Measurements from ENCODE around the gene PAQR5.
"Not testable (repeated sequence)": the region's sequence is repeated elsewhere in the genome, so short reads cannot be mapped to it uniquely, and the experiment has no call there.

Gene PAQR5

DNA sequence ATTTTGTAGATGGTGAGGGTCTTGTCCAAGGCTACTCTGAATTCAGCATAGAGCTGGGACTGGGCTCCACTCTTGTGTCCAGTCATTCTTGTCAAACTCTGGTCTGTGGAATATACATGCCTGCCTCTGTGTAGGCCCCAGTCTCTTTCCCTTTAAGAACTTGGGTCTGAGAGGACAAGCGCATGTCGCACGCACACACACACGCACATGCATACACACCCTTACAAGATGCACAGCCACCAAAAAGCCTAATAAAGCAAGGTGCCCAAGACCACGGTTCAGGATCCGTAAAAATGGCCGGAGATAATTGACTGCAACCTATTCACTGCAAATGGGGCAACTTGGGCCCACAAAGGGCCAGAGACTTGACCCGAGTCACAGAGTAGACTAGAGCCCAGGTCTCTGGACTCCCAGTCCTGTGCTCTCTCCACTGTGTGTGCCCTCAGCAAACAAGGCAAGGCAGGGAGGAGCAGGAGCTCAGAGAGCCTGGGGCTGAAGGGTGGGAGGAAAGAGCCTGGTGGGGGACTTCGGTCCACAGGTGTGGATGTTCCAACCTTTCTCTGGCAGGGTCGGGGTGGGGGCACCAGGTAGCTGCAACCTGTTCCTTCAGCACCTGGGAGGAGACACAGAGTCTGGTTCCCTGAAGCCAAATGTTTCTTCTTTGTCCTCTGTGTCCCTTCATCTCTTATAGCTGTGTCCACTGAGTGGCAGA, 914 bp upstream of the PAQR5 start:
- Histone ChIP-seq H3K4me1 (ENCODE audit: control insufficient read depth, insufficient read depth, low read length) (peaks cover 11% of the 10 kb centered on the region), H3K36me3 (ENCODE audit: control insufficient read depth, insufficient read depth, low read length) (no peaks in the 10 kb centered on the region), H3K27me3 (ENCODE audit: control insufficient read depth, insufficient read depth, low read length) (peaks cover 40% of the 10 kb centered on the region), H3K9ac (ENCODE audit: low read length) (no peak overlapping the region), H3K9me3 (ENCODE audit: control insufficient read depth, low read length) (no peaks in the 10 kb centered on the region), H3K4me3 (ENCODE audit: low read length) (no peak overlapping the region)

DNA sequence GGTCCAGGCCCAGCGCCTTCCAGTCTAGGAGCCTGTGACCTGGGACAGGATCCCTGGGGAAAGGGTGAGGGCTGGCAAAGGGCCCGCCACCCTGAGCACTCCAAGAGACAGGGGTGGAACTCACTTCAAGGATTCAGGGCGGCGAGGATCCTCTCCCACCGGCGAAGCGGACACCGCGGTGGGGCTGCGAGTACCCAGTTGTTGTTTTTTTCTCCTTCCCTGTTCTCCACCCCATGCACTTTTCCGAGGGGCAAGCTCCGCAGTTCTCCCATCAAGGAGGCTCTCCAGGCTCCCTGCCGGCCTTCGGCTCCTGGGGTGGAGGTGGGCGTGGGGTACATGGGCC, 387 bp upstream of the PAQR5 start:
- Histone ChIP-seq H3K4me1 (ENCODE audit: control insufficient read depth, insufficient read depth, low read length) (peaks cover 11% of the 10 kb centered on the region), H3K9me3 (ENCODE audit: control insufficient read depth, low read length) (no peaks in the 10 kb centered on the region), H3K36me3 (ENCODE audit: control insufficient read depth, insufficient read depth, low read length) (no peaks in the 10 kb centered on the region), H3K27me3 (ENCODE audit: control insufficient read depth, insufficient read depth, low read length) (peaks cover 40% of the 10 kb centered on the region), H3K4me3 (ENCODE audit: low read length) (no peak overlapping the region), H3K9ac (ENCODE audit: low read length) (no peak overlapping the region)

DNA sequence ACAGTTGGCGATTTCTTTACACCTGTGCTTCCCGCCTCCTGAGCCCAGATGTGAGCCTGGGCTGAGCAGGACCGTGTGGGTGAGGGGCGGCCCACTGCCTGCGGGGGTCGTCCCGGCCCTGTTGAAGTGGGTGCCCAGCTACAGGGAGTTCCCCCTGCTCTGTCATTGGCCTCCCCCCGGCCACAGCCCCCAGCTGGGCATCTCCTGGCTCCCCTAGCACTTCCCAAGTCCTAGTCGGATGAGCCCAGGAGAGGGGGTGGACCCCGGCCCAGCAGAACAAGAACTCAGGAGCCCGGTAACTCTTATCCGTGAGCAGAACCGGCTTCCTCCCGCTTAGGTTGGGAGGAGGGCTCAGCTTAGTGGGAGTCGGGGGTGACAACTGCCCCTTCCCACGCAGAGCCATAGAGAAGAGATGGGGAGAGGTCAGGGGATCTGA, 757 bp downstream of the PAQR5 start:
- Histone ChIP-seq H3K9ac (ENCODE audit: low read length) (no peak overlapping the region), H3K4me3 (ENCODE audit: low read length) (no peak overlapping the region)

GRCh38 chr15:69299943-69300588, 1.4 kb downstream of the PAQR5 start:
- H3K4me3 ChIP-seq (ENCODE audit: low read length) = no peak overlapping the region
- H3K4me1 ChIP-seq (ENCODE audit: control insufficient read depth, insufficient read depth, low read length) = peaks cover 11% of the 10 kb centered on the region
- no peaks in the 10 kb centered on the region for H3K36me3 ChIP-seq (ENCODE audit: control insufficient read depth, insufficient read depth, low read length)
- no peaks in the 10 kb centered on the region for H3K9me3 ChIP-seq (ENCODE audit: control insufficient read depth, low read length)
- peaks cover 36% of the 10 kb centered on the region for H3K27me3 ChIP-seq (ENCODE audit: control insufficient read depth, insufficient read depth, low read length)
- H3K9ac ChIP-seq (ENCODE audit: low read length) = no peak overlapping the region

More for the DNA sequence above, 757 bp downstream of the PAQR5 start:
- H3K27me3 ChIP-seq (ENCODE audit: control insufficient read depth, insufficient read depth, low read length) = peaks cover 36% of the 10 kb centered on the region
- no peaks in the 10 kb centered on the region for H3K9me3 ChIP-seq (ENCODE audit: control insufficient read depth, low read length)
- peaks cover 11% of the 10 kb centered on the region for H3K4me1 ChIP-seq (ENCODE audit: control insufficient read depth, insufficient read depth, low read length)
- H3K36me3 ChIP-seq (ENCODE audit: control insufficient read depth, insufficient read depth, low read length) = no peaks in the 10 kb centered on the region

DNA sequence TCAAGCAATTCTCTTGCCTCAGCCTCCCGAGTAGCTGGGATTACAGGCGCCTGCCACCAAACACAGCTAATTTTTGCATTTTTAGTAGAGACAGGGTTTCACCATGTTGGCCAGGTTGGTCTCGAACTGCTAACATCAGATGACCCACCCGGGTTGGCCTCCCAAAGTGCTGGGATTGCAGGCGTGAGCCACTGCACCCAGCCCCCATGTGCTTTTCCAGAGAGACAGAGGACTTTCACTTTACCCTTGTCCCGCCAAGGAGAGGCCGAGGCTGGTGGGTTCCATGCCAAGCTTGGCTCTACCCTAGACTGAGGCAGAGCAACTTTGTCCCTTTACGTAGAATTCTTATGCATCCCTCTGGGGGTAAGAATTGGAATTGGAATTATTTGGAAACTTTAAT, 2.4 kb downstream of the PAQR5 start:
- not testable (repeated sequence) for H3K9me3 ChIP-seq (ENCODE audit: control insufficient read depth, low read length)
- H3K27me3 ChIP-seq (ENCODE audit: control insufficient read depth, insufficient read depth, low read length) = peaks cover 36% of the 10 kb centered on the region

GRCh38 chr15:69302087-69302486, 3.4 kb downstream of the PAQR5 start:
- not testable (repeated sequence) for H3K9ac ChIP-seq (ENCODE audit: low read length)
- H3K4me1 ChIP-seq (ENCODE audit: control insufficient read depth, insufficient read depth, low read length) = peaks cover 11% of the 10 kb centered on the region

More for the DNA sequence above, 2.4 kb downstream of the PAQR5 start:
- H3K4me1 ChIP-seq (ENCODE audit: control insufficient read depth, insufficient read depth, low read length) = peaks cover 11% of the 10 kb centered on the region
- H3K9ac ChIP-seq (ENCODE audit: low read length); H3K4me3 ChIP-seq (ENCODE audit: low read length); H3K36me3 ChIP-seq (ENCODE audit: control insufficient read depth, insufficient read depth, low read length): not testable (repeated sequence)

DNA sequence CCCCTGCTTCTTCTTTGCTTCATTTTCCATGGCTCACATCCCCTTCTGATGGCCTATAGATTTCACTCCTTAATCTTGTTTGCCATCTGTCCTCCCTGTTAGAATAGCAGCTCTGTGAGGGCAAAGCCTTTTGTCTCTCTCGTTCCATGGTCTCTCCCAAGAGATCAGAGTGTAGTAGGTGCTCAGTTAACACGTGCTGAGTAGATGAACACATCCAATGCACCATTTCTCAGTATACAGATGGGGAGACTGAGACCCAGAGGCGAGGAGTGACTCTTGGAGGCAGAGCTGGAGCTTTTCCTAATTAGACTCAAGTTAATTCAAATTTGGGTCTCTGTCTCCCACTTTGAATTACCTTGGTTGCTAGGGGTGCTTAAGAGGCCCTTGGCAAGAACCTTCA, 4.2 kb downstream of the PAQR5 start:
- Histone ChIP-seq H3K9ac (ENCODE audit: low read length) (no peak overlapping the region), H3K9me3 (ENCODE audit: control insufficient read depth, low read length) (no peaks in the 10 kb centered on the region), H3K4me1 (ENCODE audit: control insufficient read depth, insufficient read depth, low read length) (peaks cover 11% of the 10 kb centered on the region)

More at GRCh38 chr15:69302087-69302486, 3.4 kb downstream of the PAQR5 start:
- H3K4me3 ChIP-seq (ENCODE audit: low read length); H3K9me3 ChIP-seq (ENCODE audit: control insufficient read depth, low read length); H3K36me3 ChIP-seq (ENCODE audit: control insufficient read depth, insufficient read depth, low read length): not testable (repeated sequence)
- H3K27me3 ChIP-seq (ENCODE audit: control insufficient read depth, insufficient read depth, low read length) = peaks cover 31% of the 10 kb centered on the region

DNA sequence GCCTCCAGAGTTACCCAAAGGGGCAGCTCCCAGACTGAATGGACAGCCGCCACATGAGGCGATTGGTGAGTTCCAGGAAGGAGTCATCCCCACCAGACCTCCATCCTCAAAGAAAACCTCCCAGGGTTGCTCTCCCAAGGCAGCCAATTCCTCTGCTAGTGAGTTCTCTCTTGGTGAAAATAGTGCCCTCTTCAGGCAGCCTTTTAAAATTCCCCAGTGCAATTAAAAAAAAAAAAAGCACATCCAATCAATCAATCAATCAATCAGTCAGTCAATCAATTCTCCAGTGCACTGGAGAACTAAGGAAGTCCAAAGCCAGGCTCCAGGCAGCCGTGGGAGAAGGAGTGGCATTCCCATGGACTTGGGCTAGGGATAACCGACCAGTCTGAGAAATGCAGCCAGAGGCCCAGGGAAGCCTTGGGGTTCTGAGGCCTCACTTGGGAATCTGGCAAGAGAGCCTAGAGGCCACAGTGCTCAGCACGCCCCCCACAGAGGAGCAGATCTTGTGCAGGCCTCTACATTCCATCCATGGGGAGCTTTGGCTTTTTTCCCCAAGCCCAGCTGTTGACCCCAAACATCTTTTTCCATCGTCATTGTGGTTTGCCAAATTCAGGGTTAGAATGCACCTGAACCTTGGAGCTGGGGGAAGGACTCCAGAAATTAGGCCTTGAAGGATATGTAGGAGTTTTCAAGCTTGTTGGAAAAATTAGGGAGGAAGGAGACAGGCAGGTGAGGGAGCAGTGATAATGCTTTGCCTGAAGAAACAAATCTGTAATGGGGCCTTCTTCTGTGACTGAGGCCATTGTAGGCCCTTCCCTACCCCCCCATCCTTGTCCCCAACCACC, 4.8 kb downstream of the PAQR5 start:
- Histone ChIP-seq H3K27me3 (ENCODE audit: control insufficient read depth, insufficient read depth, low read length) (peaks cover 23% of the 10 kb centered on the region), H3K36me3 (ENCODE audit: control insufficient read depth, insufficient read depth, low read length) (no peaks in the 10 kb centered on the region), H3K4me3 (ENCODE audit: low read length) (no peak overlapping the region), H3K4me1 (ENCODE audit: control insufficient read depth, insufficient read depth, low read length) (peaks cover 11% of the 10 kb centered on the region), H3K9me3 (ENCODE audit: control insufficient read depth, low read length) (no peaks in the 10 kb centered on the region), H3K9ac (ENCODE audit: low read length) (no peak overlapping the region)

More for the DNA sequence above, 4.2 kb downstream of the PAQR5 start:
- no peak overlapping the region for H3K4me3 ChIP-seq (ENCODE audit: low read length)
- peaks cover 30% of the 10 kb centered on the region for H3K27me3 ChIP-seq (ENCODE audit: control insufficient read depth, insufficient read depth, low read length)
- no peaks in the 10 kb centered on the region for H3K36me3 ChIP-seq (ENCODE audit: control insufficient read depth, insufficient read depth, low read length)

- H3K27me3 ChIP-seq (ENCODE audit: control insufficient read depth, insufficient read depth, low read length) = peaks cover 19% of the 10 kb centered on the region
- H3K9me3 ChIP-seq (ENCODE audit: control insufficient read depth, low read length) = no peaks in the 10 kb centered on the region
- H3K9ac ChIP-seq (ENCODE audit: low read length) = no peak overlapping the region
- no peak overlapping the region for H3K4me3 ChIP-seq (ENCODE audit: low read length)
- no peaks in the 10 kb centered on the region for H3K36me3 ChIP-seq (ENCODE audit: control insufficient read depth, insufficient read depth, low read length)
- peaks cover 11% of the 10 kb centered on the region for H3K4me1 ChIP-seq (ENCODE audit: control insufficient read depth, insufficient read depth, low read length)
These were observed 5.5 kb downstream of the PAQR5 start for GRCh38 chr15:69304182-69304545.

GRCh38 chr15:69305204-69305931, 6.7 kb downstream of the PAQR5 start:
- Histone ChIP-seq H3K9ac (ENCODE audit: low read length) (no peak overlapping the region), H3K4me3 (ENCODE audit: low read length) (no peak overlapping the region), H3K9me3 (ENCODE audit: control insufficient read depth, low read length) (no peaks in the 10 kb centered on the region), H3K27me3 (ENCODE audit: control insufficient read depth, insufficient read depth, low read length) (peaks cover 7% of the 10 kb centered on the region), H3K4me1 (ENCODE audit: control insufficient read depth, insufficient read depth, low read length) (no peaks in the 10 kb centered on the region), H3K36me3 (ENCODE audit: control insufficient read depth, insufficient read depth, low read length) (no peaks in the 10 kb centered on the region)

GRCh38 chr15:69305933-69306568, 7.3 kb downstream of the PAQR5 start:
- Histone ChIP-seq H3K9ac (ENCODE audit: low read length) (no peak overlapping the region), H3K4me3 (ENCODE audit: low read length) (no peak overlapping the region), H3K9me3 (ENCODE audit: control insufficient read depth, low read length) (no peaks in the 10 kb centered on the region), H3K4me1 (ENCODE audit: control insufficient read depth, insufficient read depth, low read length) (no peaks in the 10 kb centered on the region), H3K27me3 (ENCODE audit: control insufficient read depth, insufficient read depth, low read length) (peaks cover 6% of the 10 kb centered on the region), H3K36me3 (ENCODE audit: control insufficient read depth, insufficient read depth, low read length) (no peaks in the 10 kb centered on the region)

Data from mucosa of stomach (tissue), 1 donor.